ENCODE results near the gene GLUL.

Gene GLUL

DNA sequence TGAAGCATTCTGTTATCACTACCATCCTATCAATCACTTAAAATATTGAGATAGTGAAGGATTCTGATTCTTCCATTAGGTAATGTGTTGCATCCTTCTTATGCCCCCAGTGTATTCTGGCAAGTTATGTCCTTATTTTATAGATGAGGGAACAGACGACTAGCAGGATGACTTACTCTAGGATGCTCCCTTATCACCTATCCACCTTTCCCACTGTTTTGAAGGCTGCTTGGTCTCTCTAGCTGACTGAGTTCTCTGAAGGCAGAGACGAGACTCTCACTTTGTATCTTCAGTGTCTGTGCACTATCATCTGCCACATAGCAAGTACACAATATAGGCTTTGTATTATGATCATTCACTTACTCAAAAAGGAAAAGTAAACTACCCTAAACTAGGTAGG lies 4.0 kb downstream of the GLUL start (continued):
- TF ChIP-seq, protein P1, sequence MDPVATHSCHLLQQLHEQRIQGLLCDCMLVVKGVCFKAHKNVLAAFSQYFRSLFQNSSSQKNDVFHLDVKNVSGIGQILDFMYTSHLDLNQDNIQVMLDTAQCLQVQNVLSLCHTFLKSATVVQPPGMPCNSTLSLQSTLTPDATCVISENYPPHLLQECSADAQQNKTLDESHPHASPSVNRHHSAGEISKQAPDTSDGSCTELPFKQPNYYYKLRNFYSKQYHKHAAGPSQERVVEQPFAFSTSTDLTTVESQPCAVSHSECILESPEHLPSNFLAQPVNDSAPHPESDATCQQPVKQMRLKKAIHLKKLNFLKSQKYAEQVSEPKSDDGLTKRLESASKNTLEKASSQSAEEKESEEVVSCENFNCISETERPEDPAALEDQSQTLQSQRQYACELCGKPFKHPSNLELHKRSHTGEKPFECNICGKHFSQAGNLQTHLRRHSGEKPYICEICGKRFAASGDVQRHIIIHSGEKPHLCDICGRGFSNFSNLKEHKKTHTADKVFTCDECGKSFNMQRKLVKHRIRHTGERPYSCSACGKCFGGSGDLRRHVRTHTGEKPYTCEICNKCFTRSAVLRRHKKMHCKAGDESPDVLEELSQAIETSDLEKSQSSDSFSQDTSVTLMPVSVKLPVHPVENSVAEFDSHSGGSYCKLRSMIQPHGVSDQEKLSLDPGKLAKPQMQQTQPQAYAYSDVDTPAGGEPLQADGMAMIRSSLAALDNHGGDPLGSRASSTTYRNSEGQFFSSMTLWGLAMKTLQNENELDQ (tag by site-specific recombination; IDR thresholded peaks at IDR 0.05; ENCODE audit: low read depth), result no peak
- TF ChIP-seq BCL11B (tag by site-specific recombination; IDR thresholded peaks at IDR 0.05; ENCODE audit: low read depth) (no peak), ZNF324 (tag by site-specific recombination; IDR thresholded peaks at IDR 0.05) (no peak)

DNA sequence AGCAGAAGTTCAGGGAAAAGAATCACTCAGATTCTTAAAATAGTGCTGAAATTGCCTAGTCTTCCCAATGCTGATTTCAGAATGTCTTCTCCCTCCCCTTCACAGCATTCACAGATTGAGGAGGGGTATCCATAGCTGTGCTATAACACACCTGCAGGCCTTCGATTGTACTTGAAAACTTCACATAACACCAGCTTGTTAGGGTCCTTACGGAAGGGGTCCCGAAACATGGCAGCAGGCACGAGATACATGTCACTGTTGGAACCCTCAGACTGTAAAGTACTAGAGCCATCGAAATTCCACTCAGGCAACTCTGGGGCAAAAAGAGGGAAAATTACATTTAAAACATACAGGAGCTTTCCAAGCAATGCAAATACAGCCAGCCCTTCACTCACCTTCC lies 4.6 kb downstream of the GLUL start:
- no peak overlapping the region for H3K4me3 ChIP-seq (ENCODE audit: low read depth, low read length)
- no peak overlapping the region for H3K27ac ChIP-seq (ENCODE audit: extremely low read depth, low read depth, low read length)
- no peaks in the 10 kb centered on the region for H3K9me3 ChIP-seq (ENCODE audit: control insufficient read depth, insufficient read depth, low read depth, low read length)
- H3K36me3 ChIP-seq (ENCODE audit: control insufficient read depth in 2 of 2, insufficient read depth in 1 of 2, low read length in 2 of 2), result peaks cover 18 to 84% of the 10 kb centered on the region in 2 experiments
- ChIA-PET POLR2A (no interaction called here), CTCF (interaction anchor here (1.7 to 4.5 kb wide), 2 partner anchors 243 to 302 kb away, joined by 4 to 28 read pairs; no protein-coding TSS in a partner anchor)
- no peaks in the 10 kb centered on the region for H3K4me1 ChIP-seq (ENCODE audit: control insufficient read depth, insufficient read depth, low read length)
- TF ChIP-seq ZNF404 (tag by site-specific recombination; IDR thresholded peaks at IDR 0.05) (no peak), ZNF768 (tag by site-specific recombination; IDR thresholded peaks at IDR 0.05) (no peak), ZNF837 (tag by site-specific recombination; IDR thresholded peaks at IDR 0.05) (no peak), ZNF785 (tag by site-specific recombination; IDR thresholded peaks at IDR 0.05) (no peak), ZNF549 (tag by site-specific recombination; IDR thresholded peaks at IDR 0.05) (no peak), ZSCAN23 (tag by site-specific recombination; IDR thresholded peaks at IDR 0.05) (no peak), SETDB1 (IDR thresholded peaks at IDR 0.05; ENCODE audit: insufficient read length, low read length) (no peak), KLF9 (tag by site-specific recombination; IDR thresholded peaks at IDR 0.05; ENCODE audit: low read depth) (no peak), ZNF560 (tag by site-specific recombination; IDR thresholded peaks at IDR 0.05; ENCODE audit: borderline replicate concordance) (no peak), ZNF248 (tag by site-specific recombination; IDR thresholded peaks at IDR 0.05) (no peak), OSR2 (tag by site-specific recombination; IDR thresholded peaks at IDR 0.05) (no peak), ZNF664 (tag by site-specific recombination; IDR thresholded peaks at IDR 0.05) (no peak)
- TF ChIP-seq, protein P2, sequence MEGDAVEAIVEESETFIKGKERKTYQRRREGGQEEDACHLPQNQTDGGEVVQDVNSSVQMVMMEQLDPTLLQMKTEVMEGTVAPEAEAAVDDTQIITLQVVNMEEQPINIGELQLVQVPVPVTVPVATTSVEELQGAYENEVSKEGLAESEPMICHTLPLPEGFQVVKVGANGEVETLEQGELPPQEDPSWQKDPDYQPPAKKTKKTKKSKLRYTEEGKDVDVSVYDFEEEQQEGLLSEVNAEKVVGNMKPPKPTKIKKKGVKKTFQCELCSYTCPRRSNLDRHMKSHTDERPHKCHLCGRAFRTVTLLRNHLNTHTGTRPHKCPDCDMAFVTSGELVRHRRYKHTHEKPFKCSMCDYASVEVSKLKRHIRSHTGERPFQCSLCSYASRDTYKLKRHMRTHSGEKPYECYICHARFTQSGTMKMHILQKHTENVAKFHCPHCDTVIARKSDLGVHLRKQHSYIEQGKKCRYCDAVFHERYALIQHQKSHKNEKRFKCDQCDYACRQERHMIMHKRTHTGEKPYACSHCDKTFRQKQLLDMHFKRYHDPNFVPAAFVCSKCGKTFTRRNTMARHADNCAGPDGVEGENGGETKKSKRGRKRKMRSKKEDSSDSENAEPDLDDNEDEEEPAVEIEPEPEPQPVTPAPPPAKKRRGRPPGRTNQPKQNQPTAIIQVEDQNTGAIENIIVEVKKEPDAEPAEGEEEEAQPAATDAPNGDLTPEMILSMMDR (tag by site-specific recombination; IDR thresholded peaks at IDR 0.05), result no peak
- TF ChIP-seq, protein P3, sequence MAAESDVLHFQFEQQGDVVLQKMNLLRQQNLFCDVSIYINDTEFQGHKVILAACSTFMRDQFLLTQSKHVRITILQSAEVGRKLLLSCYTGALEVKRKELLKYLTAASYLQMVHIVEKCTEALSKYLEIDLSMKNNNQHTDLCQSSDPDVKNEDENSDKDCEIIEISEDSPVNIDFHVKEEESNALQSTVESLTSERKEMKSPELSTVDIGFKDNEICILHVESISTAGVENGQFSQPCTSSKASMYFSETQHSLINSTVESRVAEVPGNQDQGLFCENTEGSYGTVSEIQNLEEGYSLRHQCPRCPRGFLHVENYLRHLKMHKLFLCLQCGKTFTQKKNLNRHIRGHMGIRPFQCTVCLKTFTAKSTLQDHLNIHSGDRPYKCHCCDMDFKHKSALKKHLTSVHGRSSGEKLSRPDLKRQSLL (tag by site-specific recombination; IDR thresholded peaks at IDR 0.05), result no peak
- TF ChIP-seq, protein P4, sequence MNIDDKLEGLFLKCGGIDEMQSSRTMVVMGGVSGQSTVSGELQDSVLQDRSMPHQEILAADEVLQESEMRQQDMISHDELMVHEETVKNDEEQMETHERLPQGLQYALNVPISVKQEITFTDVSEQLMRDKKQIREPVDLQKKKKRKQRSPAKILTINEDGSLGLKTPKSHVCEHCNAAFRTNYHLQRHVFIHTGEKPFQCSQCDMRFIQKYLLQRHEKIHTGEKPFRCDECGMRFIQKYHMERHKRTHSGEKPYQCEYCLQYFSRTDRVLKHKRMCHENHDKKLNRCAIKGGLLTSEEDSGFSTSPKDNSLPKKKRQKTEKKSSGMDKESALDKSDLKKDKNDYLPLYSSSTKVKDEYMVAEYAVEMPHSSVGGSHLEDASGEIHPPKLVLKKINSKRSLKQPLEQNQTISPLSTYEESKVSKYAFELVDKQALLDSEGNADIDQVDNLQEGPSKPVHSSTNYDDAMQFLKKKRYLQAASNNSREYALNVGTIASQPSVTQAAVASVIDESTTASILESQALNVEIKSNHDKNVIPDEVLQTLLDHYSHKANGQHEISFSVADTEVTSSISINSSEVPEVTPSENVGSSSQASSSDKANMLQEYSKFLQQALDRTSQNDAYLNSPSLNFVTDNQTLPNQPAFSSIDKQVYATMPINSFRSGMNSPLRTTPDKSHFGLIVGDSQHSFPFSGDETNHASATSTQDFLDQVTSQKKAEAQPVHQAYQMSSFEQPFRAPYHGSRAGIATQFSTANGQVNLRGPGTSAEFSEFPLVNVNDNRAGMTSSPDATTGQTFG (tag by site-specific recombination; IDR thresholded peaks at IDR 0.05; ENCODE audit: borderline replicate concordance), result no peak

Measured in HEK293 (cell line).